ENCODE measurements around the gene CHAC1.

GRCh38 chr15:40957581-40958051, 4.3 kb downstream of the CHAC1 start:
- TF ChIP-seq CTCF (IDR thresholded peaks at IDR 0.05 in 8 of 11, conservative IDR thresholded peaks at IDR 0.05 in 3 of 11) (no peak), POLR2AphosphoS5 (IDR thresholded peaks at IDR 0.05) (no peak), POLR2A (IDR thresholded peaks at IDR 0.05) (no peak)
